SH-SY5Y (cell line): ENCODE data around the gene ABTB2.

Experiments used
- GATA2 ChIP-seq: IDR thresholded peaks from 2 replicates; pipeline ENCODE4 v1.6.1; 2011; ENCODE audit warnings: mild to moderate bottlenecking, low read depth, low read length
- GATA3 ChIP-seq: IDR thresholded peaks from 2 replicates; pipeline ENCODE4 v1.6.1; 2011; ENCODE audit warnings: low read depth, mild to moderate bottlenecking, low read length, moderate library complexity

- no peak for TF ChIP-seq GATA2
- TF ChIP-seq GATA3, result no peak
These were observed 212.7 kb downstream of the ABTB2 start for GRCh38 chr11:34145073-34145472.
